HL-60/S4 treated with retinoic acid at 250 ng/mL for 4 days and 3 days (cell line): ENCODE results near the gene RRP12.
"Not testable (repeated sequence)": the region's sequence is repeated elsewhere in the genome, so short reads cannot be mapped to it uniquely, and the experiment has no call there.

Experiments
- in situ Hi-C: fragments of 300-500 bp; cut with MboI; formaldehyde crosslinking; loops from 2 replicates; pipeline ENCODE4 v1.7.0; 2022; ENCODE audit warnings: low sequenced_read_pairs

The RRP12 gene

GRCh38 chr10:97367126-97367649, 34.0 kb downstream of the RRP12 start:
- in situ Hi-C loops: no loop called here

- in situ Hi-C loops: no loop called here
Observed at GRCh38 chr10:97366572-97366971, 34.6 kb downstream of the RRP12 start.

- in situ Hi-C loops: no loop called here
Observed at GRCh38 chr10:97365761-97366351, 35.3 kb downstream of the RRP12 start.

- in situ Hi-C loops: no loop called here
Observed at GRCh38 chr10:97363071-97363470, 38.1 kb downstream of the RRP12 start.

GRCh38 chr10:97362310-97363033, 38.7 kb downstream of the RRP12 start:
- in situ Hi-C loops: no loop called here

DNA sequence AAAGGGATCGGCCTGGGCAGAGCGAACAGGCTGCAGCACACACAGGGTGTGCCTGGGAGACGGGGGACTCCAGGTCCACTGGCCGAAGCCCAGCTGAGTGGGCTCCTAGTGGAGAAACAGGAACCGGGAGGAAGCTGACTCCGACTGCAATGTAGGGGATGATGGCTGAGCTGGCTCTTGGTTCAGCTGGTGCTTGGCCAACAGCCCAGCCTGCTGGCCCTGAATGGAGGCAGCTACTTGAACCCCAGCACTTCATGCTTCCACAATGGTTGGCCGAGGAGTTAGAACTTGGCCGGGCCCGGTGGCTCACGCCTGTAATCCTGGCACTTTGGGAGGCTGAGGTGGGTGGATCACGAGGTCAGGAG, 39.6 kb downstream of the RRP12 start:
- in situ Hi-C loops: no loop called here

DNA sequence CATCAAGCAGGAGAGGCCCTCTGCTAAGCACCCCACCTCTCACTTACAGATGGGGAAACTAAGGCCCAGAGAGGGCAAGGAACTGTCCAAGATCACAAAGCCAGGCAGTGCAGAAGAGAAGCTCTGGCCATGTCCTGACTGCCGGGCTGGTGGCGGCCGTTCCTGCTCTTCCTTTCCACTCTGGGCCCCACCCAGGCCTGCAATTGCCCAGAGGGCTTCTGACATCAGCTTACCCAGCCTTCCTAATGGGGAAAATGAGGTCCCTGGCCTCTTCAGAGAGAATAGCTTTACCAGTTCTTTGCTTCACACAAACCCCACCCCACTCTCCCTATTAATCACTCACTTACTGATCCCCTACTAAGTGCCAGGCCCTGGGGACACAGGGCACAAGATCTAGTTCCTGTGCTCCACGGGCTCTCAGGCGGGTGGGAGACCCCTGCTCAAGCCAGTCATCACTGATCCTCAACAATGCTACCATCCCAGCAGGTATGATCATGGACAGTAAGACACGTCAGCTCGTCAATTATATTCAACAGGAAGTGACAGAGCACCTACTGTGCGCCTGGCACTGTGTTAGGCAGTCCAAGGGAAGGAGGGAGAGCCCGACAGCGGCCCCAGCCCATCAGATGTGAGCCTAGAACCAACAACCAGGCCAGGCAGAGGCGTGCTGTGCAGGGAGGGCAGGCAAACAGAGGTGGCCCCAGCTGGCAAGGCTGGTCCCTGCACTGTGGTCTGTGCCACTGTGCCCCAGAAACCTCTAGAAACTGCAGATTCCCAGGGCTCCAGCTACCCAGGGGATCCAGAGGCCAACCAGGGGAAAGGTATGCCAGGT, 40.2 kb downstream of the RRP12 start:
- in situ Hi-C loops: no loop called here

- in situ Hi-C loops: no loop called here
Observed at GRCh38 chr10:97358781-97359180, 42.4 kb downstream of the RRP12 start.

GRCh38 chr10:97358349-97358748, 42.8 kb downstream of the RRP12 start:
- in situ Hi-C loops: no loop called here

DNA sequence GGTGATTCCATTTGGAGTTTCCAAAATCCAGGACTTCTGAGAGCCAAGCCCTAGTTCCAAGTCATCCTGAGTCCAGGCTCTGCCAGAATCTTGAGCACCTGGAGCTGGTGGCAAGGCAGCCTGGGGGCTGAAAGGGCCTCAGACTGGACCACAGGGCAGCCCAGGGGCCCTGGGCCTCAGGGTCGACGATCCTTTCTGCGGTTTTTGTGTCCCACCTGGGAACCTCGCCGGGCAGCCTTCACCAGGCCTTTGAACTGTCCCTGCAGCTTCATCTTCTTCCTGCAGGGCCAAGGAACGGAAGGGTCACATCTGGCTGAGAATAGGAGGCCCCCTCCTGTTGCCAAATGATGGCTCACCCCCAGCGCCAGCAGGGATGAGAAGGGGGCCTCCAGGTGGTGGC, 44.2 kb downstream of the RRP12 start:
- in situ Hi-C loops: no loop called here

- in situ Hi-C loops: no loop called here
Observed at GRCh38 chr10:97356318-97356914, 44.7 kb downstream of the RRP12 start.

DNA sequence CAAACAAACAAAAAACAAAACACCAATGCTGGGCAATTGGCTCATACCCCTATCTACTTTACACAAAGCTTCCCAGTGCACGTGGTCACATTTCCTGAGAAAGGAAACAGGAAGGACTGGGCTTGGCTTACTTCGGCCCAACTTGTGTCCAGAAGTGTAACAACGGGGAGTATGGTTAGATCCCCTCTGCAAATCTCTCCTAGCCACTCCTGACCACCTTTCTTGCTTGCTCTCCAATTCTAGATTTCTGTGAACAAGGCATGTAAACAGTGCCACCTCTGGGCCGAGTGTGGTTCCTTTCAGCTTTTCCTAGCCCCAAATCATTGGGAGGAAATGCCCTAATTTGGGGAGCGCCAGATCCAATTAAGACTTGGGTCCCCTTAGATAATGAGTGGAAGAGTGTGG, 45.6 kb downstream of the RRP12 start:
- in situ Hi-C loops: no loop called here

- in situ Hi-C loops: no loop called here
Observed at GRCh38 chr10:97353945-97354344, 47.2 kb downstream of the RRP12 start.

DNA sequence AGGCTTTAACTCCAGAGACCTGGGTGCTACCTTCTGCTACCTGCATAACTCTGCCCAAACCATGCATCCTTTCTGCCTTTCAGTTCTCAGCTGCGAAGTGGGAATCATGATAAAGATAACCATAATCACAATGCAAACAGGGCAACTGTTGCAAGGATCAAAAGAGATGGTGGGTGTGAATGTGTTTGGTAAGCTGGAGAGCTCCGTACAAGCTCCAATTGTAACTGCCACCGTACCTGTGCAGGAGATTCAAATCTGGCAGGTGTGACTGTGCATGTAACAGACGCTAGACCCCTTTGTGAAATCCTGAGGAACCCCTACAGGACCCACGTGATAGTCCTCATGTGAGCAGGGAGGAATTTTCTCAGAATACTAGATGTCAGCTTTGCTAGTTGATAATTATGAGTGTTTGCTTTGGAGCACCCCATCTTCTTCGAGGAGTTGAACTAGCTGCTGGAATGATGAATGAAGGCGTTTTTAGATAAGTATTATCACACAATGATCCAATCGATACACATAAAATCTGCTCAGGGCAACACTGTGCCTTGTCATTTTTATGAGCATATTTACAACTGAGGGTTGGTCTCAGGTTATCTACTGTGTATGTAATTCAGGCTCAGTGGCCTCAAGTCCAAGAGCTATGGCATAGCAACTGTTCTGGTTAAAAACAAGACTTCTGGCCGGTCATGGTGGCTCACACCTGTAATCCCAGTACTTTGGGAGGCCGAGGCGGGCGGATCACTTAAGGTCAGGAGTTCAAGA, 51.2 kb downstream of the RRP12 start:
- in situ Hi-C loops: no loop called here

DNA sequence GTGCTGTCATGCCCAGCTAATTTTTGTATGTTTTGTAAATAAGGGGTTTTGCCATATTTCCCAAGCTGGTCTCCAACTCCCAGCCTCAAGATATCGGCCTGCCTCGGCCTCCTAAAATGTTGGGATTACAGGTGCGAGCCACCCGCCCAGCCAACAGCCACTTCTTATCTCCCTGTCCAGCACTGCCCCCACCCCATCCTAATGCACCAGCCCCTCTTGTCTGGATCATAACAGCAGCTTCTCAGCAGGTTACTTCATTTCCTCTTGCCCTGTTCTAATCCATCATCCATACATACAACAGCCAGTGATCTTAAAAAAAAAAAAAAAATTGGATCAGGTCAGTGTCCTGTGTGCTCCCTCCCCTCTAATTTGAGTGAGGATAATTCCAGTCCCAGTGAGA, 53.8 kb downstream of the RRP12 start:
- in situ Hi-C loops: no loop called here

GRCh38 chr10:97343664-97344063, 57.5 kb downstream of the RRP12 start:
- in situ Hi-C loops: not testable (repeated sequence)

DNA sequence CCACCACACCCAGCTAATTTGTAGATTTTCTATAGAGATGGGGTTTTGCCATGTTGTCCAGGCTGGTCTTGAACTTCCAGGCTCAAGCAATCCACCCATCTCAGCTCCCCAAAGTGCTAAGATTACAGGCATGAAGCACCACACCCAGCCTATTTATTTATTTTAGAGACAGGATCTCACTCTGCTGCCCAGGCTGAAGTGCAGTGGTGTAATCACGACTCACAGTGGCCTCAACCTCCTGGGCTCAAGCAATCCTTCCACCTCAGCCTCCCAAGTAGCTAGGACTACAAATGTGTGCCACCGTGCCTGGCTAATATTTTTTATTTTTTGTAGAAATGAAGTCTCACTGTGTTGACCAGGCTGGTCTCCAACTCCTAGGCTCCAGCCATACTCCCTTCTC, 59.7 kb downstream of the RRP12 start:
- in situ Hi-C loops: no loop called here

GRCh38 chr10:97338041-97338440, 63.1 kb downstream of the RRP12 start:
- in situ Hi-C loops: no loop called here

GRCh38 chr10:97336942-97337831, 64.0 kb downstream of the RRP12 start:
- in situ Hi-C loops: no loop called here

GRCh38 chr10:97336446-97336845, 64.7 kb downstream of the RRP12 start:
- in situ Hi-C loops: no loop called here
